ENCODE results near the gene EPHA2.

DNA sequence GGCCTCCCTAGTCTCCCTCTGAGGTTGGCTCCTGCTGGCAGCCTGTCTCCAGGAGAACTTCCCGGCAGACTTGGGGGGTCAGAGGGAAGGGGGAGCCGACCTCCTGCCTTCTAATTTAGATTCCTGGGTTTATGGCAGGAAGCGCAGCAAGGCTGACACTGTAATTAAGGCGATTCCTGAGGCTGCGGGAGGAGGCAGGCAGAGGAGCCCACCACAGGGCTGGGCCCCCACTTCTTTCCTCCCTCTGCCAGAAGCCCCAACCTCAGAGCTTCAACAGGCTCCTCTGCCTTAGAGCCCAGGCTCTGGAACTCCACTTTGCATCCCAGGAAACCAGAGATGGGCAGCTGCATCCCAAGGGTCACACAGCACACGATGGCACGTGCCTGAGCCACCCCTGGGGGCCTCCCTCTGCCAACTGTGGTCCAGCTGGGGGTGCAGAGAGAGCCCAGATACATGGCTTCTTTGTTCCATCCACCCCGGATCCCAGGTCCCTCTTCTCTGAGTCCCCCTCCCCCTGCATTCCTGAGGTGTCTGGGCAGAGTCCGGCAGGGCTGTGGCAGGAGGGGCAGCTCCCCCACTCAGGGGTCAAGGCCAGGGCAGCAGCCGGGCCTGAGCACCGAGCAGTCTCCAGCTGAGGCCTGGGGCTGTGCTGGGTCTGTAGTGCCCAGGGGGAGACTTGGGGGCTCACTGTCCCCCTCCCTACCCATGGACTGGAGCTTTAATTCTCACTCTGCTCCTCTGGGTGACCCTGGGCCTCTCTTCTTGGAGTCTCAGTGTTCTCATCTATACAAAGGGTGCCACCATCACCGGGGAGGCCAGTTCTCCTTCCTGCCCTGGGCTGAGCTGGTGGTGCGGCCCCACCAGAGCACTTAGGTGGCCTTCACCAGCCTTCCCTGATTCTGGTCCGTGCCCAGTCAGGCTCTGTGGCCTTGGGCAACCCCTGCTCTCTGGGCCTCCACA lies 43.0 kb downstream of the EPHA2 start:
- TF ChIP-seq, protein P1, sequence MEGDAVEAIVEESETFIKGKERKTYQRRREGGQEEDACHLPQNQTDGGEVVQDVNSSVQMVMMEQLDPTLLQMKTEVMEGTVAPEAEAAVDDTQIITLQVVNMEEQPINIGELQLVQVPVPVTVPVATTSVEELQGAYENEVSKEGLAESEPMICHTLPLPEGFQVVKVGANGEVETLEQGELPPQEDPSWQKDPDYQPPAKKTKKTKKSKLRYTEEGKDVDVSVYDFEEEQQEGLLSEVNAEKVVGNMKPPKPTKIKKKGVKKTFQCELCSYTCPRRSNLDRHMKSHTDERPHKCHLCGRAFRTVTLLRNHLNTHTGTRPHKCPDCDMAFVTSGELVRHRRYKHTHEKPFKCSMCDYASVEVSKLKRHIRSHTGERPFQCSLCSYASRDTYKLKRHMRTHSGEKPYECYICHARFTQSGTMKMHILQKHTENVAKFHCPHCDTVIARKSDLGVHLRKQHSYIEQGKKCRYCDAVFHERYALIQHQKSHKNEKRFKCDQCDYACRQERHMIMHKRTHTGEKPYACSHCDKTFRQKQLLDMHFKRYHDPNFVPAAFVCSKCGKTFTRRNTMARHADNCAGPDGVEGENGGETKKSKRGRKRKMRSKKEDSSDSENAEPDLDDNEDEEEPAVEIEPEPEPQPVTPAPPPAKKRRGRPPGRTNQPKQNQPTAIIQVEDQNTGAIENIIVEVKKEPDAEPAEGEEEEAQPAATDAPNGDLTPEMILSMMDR (conservative IDR thresholded peaks at IDR 0.05; ENCODE audit: low read depth, low read length), result no peak
- no peak for TF ChIP-seq EZH2 (IDR thresholded peaks at IDR 0.05; ENCODE audit: borderline replicate concordance, low read depth, low read length, poor library complexity, severe bottlenecking)
